ENCODE data around the gene ADK. TPM values are rescaled to one million over a fixed set of nuclear protein-coding genes. Genes with fewer than 3 reads are reported as not detected.

ADK gene
- total RNA-seq, 4 donors from 2014 or later: 62.1 to 84.7 (median 74.4) TPM

DNA sequence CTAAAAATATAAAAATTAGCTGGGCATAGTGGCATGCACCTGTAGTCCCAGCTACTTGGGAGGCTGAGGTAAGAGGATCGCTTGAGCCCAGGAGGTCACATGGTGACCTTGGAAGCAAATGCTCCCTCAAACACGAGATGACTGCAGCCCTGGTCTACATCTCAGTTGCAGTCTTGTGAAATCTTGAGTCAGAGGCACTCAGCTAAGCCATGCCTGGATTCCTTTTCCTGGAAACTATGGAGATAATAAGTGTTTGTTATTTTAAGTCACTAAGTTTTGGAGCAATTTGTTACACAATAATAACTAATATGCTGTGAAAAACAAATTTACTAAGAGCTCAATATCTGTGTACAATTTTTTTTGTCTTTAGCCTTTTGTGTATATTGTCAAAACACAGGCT lies 391.1 kb downstream of the ADK start:
- Histone ChIP-seq H3K36me3 (no peaks in the 10 kb centered on the region), H3K27ac (no peak overlapping the region), H3K9me3 (no peaks in the 10 kb centered on the region), H3K4me1 (no peaks in the 10 kb centered on the region), H3K27me3 (no peaks in the 10 kb centered on the region), H3K4me3 (replicated peaks in 1 of 3) (no peak overlapping the region)
- WGBS, 2 donors: 55% methylated on average over 2 of the region's 2 CpGs
- no peak for TF ChIP-seq POLR2A (IDR thresholded peaks at IDR 0.05)
- TF ChIP-seq, protein P1, sequence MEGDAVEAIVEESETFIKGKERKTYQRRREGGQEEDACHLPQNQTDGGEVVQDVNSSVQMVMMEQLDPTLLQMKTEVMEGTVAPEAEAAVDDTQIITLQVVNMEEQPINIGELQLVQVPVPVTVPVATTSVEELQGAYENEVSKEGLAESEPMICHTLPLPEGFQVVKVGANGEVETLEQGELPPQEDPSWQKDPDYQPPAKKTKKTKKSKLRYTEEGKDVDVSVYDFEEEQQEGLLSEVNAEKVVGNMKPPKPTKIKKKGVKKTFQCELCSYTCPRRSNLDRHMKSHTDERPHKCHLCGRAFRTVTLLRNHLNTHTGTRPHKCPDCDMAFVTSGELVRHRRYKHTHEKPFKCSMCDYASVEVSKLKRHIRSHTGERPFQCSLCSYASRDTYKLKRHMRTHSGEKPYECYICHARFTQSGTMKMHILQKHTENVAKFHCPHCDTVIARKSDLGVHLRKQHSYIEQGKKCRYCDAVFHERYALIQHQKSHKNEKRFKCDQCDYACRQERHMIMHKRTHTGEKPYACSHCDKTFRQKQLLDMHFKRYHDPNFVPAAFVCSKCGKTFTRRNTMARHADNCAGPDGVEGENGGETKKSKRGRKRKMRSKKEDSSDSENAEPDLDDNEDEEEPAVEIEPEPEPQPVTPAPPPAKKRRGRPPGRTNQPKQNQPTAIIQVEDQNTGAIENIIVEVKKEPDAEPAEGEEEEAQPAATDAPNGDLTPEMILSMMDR (IDR thresholded peaks at IDR 0.05): no peak
- peak; percentile 20 to 32 for DNase-seq
- intact Hi-C loops (cut with DNase I): no loop called here

DNA sequence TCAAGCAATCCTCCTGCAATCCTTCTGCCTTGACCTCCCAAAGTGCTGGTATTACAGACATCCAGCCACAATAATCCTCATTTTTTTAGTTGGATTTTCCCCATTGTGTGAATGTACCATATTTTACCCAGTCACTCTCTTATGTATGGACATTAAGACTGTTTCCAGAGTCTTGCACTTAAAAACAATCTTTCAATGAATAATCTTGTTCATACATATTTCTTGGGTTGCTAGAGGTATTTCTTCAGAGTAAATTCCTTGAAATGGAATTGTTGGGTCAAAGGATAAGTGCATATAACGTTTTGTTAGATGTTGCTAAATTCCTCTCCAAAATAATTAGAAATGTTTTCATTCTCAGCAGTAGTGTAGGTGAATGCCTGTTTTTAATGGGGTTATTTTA lies 392.3 kb downstream of the ADK start:
- Histone ChIP-seq H3K27ac (no peak overlapping the region), H3K9me3 (no peaks in the 10 kb centered on the region), H3K4me3 (replicated peaks in 1 of 3) (no peak overlapping the region), H3K36me3 (no peaks in the 10 kb centered on the region), H3K27me3 (no peaks in the 10 kb centered on the region), H3K4me1 (no peaks in the 10 kb centered on the region)
- intact Hi-C loops (cut with DNase I): no loop called here
- DNase-seq: no peak
- no peak for TF ChIP-seq POLR2A (IDR thresholded peaks at IDR 0.05)
- TF ChIP-seq, protein P1 (IDR thresholded peaks at IDR 0.05): no peak
- 81 to 93% methylated on average over 1 of the region's 1 CpG for WGBS, 2 donors

DNA sequence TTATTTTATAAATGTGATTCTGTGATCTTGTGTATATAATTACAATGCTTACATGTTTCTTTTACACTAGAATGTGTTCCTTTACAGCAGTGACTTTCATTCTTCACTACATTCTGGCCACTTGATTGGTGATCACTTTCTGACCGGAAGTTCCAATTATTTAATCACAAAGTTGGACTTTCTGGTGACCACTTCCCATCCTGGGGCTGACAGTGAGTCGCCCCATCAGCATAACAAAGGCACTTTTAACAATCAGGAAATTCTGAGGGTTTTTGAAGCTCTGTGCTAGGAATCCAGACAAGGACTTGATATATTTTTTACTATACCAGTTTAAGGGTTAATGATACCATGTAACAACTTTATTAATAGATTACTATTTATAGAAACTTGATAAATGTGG lies 393.1 kb downstream of the ADK start:
- Histone ChIP-seq H3K4me3 (replicated peaks in 1 of 3) (no peak overlapping the region), H3K9me3 (no peaks in the 10 kb centered on the region), H3K27ac (no peak overlapping the region), H3K27me3 (no peaks in the 10 kb centered on the region), H3K36me3 (no peaks in the 10 kb centered on the region), H3K4me1 (no peaks in the 10 kb centered on the region)
- no peak for DNase-seq
- intact Hi-C loops (cut with DNase I): no loop called here
- TF ChIP-seq, protein P1 (IDR thresholded peaks at IDR 0.05): no peak
- no peak for TF ChIP-seq POLR2A (IDR thresholded peaks at IDR 0.05)
- 90 to 93% methylated on average over 2 of the region's 2 CpGs for WGBS, 2 donors

DNA sequence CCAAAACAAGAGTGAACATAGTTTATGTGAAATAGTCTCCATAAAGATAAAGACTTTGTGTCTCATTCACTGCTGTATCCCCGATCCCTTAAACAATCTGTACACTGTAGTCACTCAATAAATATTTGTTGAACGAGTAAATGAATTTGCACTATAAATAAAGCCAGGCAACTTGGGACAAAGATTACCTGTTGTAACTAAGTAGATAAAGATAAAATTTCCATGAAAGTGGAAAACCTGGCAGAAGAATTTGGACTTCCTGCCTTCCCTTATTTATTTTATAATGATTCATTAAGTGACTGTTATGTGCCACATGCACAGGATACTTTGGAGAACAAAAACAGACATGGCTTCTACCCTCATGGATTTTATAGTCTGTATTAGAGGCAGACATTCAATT lies 397.7 kb downstream of the ADK start:
- intact Hi-C loops (cut with DNase I): no loop called here

DNA sequence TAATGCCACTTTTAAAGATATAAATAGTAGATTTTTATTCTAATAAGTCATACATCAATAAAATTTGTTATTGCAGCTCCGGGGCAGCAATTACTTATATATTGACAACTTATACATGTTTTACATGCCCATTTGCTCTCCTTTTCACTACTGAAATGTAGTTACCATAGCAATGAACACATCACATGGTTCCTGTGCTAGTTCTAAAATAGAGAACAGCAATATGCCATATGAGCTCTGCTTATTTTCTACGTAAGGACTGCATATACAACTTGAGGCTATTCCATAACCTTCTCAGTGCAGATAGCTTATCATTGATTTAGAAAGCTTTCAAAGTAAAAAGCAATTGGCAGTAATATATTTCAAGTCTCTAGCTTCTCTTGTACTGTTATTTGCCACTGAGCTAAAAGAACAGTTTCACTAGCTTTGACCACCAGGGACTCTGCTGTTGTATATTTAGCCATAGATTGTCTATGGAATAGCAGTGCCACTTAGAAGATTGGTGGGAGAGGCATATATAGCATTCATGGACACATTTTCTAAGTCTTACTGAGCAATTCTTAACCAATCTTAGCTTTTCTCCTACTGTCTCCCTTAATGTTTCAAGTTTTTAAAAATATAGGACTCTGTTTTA lies 405.2 kb downstream of the ADK start:
- no peaks in the 10 kb centered on the region for H3K9me3 ChIP-seq
- 97% methylated on average over 2 of the region's 2 CpGs for WGBS, 2 donors
- no peak overlapping the region for H3K4me3 ChIP-seq (replicated peaks in 1 of 3)
- intact Hi-C loops (cut with DNase I): no loop called here
- H3K36me3 ChIP-seq: no peaks in the 10 kb centered on the region
- no peak overlapping the region for H3K27ac ChIP-seq
- no peaks in the 10 kb centered on the region for H3K4me1 ChIP-seq
- TF ChIP-seq, protein P1 (IDR thresholded peaks at IDR 0.05): no peak
- TF ChIP-seq POLR2A (IDR thresholded peaks at IDR 0.05): no peak
- DNase-seq: no peak
- no peaks in the 10 kb centered on the region for H3K27me3 ChIP-seq

More for the DNA sequence above, 397.7 kb downstream of the ADK start:
- Histone ChIP-seq H3K27me3 (no peaks in the 10 kb centered on the region), H3K27ac (no peak overlapping the region), H3K4me3 (replicated peaks in 1 of 3) (no peak overlapping the region), H3K36me3 (no peaks in the 10 kb centered on the region), H3K4me1 (no peaks in the 10 kb centered on the region), H3K9me3 (no peaks in the 10 kb centered on the region)
- DNase-seq: no peak
- TF ChIP-seq POLR2A (IDR thresholded peaks at IDR 0.05): no peak
- TF ChIP-seq, protein P1 (IDR thresholded peaks at IDR 0.05): no peak
- 89 to 92% methylated on average over 2 of the region's 2 CpGs for WGBS, 2 donors

All from thyroid gland (tissue), 4 donors.